HG03066 (cell line): ENCODE results near the gene CD300LF.

Source experiments
- ATAC-seq: cut with Tn5 transposase; IDR thresholded peaks from one replicate; pipeline ENCODE4 v1.9.1; 2021; ENCODE audit warnings: low read depth; ENCODE audit not compliant: unreplicated experiment

Gene CD300LF

GRCh38 chr17:74647871-74648672 lies 64.7 kb downstream of the CD300LF start:
- ATAC-seq = no peak

GRCh38 chr17:74646231-74646630 lies 66.5 kb downstream of the CD300LF start:
- ATAC-seq = no peak

GRCh38 chr17:74645010-74645409 lies 67.7 kb downstream of the CD300LF start:
- ATAC-seq = no peak

GRCh38 chr17:74644419-74644818 lies 68.3 kb downstream of the CD300LF start:
- ATAC-seq = no peak
